Muscle of leg (tissue), 11 donors: ENCODE results near the gene LRRC53. TPM values are rescaled to one million over a fixed set of nuclear protein-coding genes. Genes with fewer than 3 reads are reported as not detected.

Source experiments
- DNase-seq: peaks from one replicate; pipeline ENCODE4 v3.0.0; 2013
- H3K27ac ChIP-seq: one replicate; pipeline ENCODE4 v1.5.1; 2013; ENCODE audit warnings: mild to moderate bottlenecking, low read length, control low read depth
- H3K27me3 ChIP-seq: one replicate; pipeline ENCODE4 v1.6.1; 2013; ENCODE audit warnings: low read length; ENCODE audit not compliant: control insufficient read depth, insufficient read depth
- H3K36me3 ChIP-seq: one replicate; pipeline ENCODE4 v1.6.1; 2013; ENCODE audit warnings: low read length; ENCODE audit not compliant: control insufficient read depth, insufficient read depth
- H3K4me1 ChIP-seq: one replicate; pipeline ENCODE4 v1.6.1; 2013; ENCODE audit warnings: low read length; ENCODE audit not compliant: control insufficient read depth, insufficient read depth
- H3K4me3 ChIP-seq: one replicate; pipeline ENCODE4 v1.5.1; 2013; ENCODE audit warnings: low read length, control low read depth
- H3K9me3 ChIP-seq: replicated peaks from 2 replicates; pipeline ENCODE4 v1.6.1; 2013; ENCODE audit warnings: low read depth, low read length; ENCODE audit not compliant: control insufficient read depth
- WGBS: methylation state at CpG from one replicate; pipeline ENCODE4 v1.1.5; 2013; ENCODE audit warnings: missing lambda C conversion rate; ENCODE audit not compliant: insufficient coverage; 5-methylcytosine and 5-hydroxymethylcytosine counted together
- polyA plus RNA-seq, 8 donors: library from polyadenylated mRNA; unstranded; fragments of 120-200 nt; gene quantifications; one replicate each; pipeline versions ENCODE4 v1.2.1 to v1.2.3, GENCODE V29; 2013; ENCODE audit warnings: inconsistent platforms in 1 of 8, low replicate concordance in 1 of 8; ENCODE audit not compliant: insufficient read length in 8 of 8, insufficient read depth in 1 of 8
- total RNA-seq: library from RNA; stranded (reverse); fragments of 120-200 nt; gene quantifications from one replicate; pipeline ENCODE4 v1.2.4, GENCODE V29; 2013

Gene LRRC53
- total and polyA plus RNA-seq, 9 donors = not detected

DNA sequence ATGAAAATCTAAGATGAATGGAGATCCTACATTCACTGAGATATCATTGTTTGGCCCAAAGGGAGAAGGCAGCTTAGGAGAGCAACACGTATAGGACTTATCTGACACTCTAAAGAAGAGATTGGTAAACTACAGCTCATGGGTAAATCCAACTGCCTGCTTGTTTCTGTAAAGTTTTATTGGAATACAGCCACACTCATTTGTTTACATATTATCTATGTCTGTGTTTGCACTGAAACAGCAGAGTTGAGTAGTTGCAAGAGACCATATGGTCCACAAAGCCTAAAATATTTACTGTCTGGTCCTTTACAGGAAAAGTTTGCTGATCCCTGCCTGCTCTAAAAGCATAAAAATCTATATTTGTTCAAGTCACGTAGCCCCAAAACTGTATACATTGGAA is 14.3 kb upstream of the LRRC53 start:
- DNase-seq = no peak
- H3K4me1 ChIP-seq = no peaks in the 10 kb centered on the region
- 40% methylated on average over 1 of the region's 2 CpGs for WGBS

DNA sequence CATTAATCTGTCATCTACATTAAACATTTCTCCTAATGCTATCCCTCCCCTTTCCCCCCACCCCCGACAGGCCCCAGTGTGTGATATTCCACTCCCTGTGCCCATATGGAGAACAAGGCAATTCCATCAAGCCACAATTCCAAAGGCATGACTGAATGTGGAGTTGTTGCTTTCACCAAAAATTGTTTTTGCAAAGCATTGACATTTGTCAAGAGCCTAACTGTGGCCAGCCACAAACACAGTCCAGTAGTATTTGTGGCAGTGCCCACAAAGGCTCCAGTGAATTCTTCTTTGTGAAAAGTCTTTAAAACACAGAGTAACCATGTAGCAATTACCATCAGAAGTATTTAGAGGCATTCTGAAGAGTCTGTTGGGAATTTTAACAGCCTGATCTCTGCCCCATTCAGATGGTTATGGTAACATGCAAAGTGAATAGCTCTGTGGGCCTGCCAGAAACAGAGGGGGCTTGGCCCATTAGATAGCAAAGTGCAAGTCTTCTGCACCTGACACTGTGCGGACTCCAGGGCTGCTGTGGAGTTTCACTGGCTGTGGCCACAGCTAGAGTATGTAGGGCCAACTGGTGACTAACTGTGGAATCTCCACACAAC is 11.6 kb upstream of the LRRC53 start:
- 40% methylated on average over 1 of the region's 2 CpGs for WGBS
- no peaks in the 10 kb centered on the region for H3K9me3 ChIP-seq
- no peaks in the 10 kb centered on the region for H3K4me1 ChIP-seq
- no peak overlapping the region for H3K4me3 ChIP-seq
- H3K27ac ChIP-seq = no peak overlapping the region
- no peaks in the 10 kb centered on the region for H3K36me3 ChIP-seq
- H3K27me3 ChIP-seq = no peaks in the 10 kb centered on the region
- no peak for DNase-seq

More for the DNA sequence above, 14.3 kb upstream of the LRRC53 start:
- no peaks in the 10 kb centered on the region for H3K27me3 ChIP-seq
- H3K4me3 ChIP-seq = no peak overlapping the region
- H3K9me3 ChIP-seq = no peaks in the 10 kb centered on the region
- no peak overlapping the region for H3K27ac ChIP-seq
- H3K36me3 ChIP-seq = no peaks in the 10 kb centered on the region

DNA sequence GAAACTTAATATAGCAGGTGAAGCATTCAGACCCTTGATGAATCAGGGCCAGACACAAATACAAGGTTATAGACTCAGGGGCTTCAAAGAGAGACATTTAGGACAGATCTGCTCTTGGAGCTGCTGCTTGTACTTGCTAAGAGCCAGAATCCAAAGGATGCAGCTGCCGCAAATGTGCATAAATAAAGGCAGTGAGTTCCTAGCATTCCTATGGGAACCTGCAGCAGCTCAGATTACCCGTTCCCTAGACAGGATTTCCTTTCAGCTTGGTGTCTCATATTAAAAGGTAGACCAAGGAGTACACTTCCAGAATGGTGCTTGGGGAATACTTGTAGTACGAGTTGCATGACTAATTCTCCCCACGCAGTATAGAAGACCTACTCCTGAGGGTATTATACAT is 9.7 kb upstream of the LRRC53 start:
- H3K4me3 ChIP-seq = no peak overlapping the region
- H3K36me3 ChIP-seq = no peaks in the 10 kb centered on the region
- H3K9me3 ChIP-seq = no peaks in the 10 kb centered on the region
- DNase-seq = peak; percentile 21
- no peak overlapping the region for H3K27ac ChIP-seq
- H3K4me1 ChIP-seq = no peaks in the 10 kb centered on the region
- WGBS = 0% methylated on average over 1 of the region's 4 CpGs
- H3K27me3 ChIP-seq = no peaks in the 10 kb centered on the region

DNA sequence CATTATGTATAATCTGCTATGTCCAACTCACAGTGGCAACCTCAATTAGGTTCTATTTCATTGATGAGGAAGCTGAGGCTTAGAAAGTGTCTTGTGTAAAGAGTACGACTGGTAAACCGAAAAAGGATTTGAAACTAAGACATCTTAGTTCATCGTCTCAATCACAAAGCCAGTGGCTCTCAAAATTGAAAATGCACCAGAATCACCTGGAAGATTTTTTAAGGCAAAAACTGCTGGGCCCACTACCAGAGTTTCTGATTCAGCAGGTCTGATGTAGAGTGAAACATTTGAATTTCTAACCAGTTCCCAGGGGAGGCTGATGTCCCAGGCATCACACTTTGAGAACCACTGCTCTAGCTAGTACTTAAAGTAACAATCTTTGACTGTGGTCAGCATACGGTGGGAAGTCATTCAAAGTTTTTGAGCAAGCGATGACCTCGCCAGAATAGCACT is 5.2 kb upstream of the LRRC53 start:
- DNase-seq = no peak
- Histone ChIP-seq H3K4me1 (no peaks in the 10 kb centered on the region), H3K36me3 (no peaks in the 10 kb centered on the region), H3K27me3 (no peaks in the 10 kb centered on the region), H3K9me3 (no peaks in the 10 kb centered on the region), H3K27ac (no peak overlapping the region), H3K4me3 (no peak overlapping the region)
- WGBS = 57% methylated on average over 3 of the region's 6 CpGs

DNA sequence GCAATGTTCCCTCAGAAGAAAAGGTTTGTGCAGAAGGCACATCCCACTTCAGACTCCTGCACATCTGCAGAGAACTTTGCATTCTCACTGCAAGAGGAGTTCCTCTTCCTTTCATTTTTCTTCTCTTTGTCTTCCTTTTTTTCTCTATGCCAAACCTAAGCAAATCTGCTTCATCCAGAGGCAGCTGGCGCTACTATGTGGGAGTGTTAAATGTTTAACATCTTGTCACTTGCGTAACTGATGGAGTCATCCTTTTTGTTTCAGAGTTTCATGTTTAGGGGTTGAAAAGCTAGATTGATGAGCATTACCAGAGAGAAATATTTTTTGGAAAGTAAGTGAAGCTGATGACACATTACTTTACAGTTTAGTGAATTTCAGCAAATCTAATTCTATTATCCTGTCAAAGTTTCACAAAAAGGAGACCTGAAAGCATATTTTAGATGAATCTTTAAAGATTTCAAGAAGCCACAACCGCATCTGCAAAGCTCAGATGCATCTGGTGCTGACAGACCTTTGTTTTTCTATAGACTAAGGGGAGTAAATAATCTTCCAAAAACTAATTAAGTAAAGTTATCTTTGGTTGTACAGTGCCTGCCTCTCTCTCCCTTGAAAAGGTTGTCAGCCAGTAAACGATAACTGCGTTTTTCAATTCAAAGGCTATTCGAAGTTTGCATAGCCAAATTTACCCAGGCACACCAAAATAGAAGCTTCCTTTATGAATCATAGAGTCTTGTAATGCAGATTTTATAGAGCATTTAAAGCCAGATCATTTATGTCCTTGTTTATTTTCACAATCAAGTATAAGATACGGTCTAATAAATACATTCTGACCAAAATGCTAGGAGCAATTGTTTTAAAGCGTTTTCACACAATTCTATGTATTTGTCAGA is 1.2 kb upstream of the LRRC53 start:
- Histone ChIP-seq H3K27me3 (no peaks in the 10 kb centered on the region), H3K4me1 (no peaks in the 10 kb centered on the region), H3K4me3 (no peak overlapping the region), H3K9me3 (no peaks in the 10 kb centered on the region), H3K36me3 (no peaks in the 10 kb centered on the region), H3K27ac (no peak overlapping the region)
- DNase-seq = no peak
- WGBS = no CpG with 5 or more reads among the region's 8 CpGs

DNA sequence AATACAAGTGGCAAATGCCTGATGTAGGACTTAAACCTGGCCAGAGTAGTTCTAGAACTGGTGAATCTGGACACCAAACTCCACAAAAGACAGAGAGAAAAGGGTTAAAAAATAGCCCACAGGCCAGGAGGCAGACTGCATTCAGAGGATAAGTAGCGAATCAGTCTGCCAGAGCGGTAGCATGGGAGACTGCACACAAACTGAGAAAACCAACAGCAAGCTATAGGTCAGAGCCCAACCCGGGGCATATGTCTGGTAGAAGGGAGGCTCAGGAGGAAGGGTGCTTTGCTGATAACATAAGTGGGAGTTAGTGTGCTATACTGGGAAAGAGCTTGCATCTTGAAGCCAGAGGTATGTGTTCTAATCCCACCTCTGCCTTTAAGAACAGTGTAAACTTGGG is 4.0 kb downstream of the LRRC53 start:
- Histone ChIP-seq H3K9me3 (no peaks in the 10 kb centered on the region), H3K36me3 (no peaks in the 10 kb centered on the region), H3K4me1 (no peaks in the 10 kb centered on the region), H3K27me3 (no peaks in the 10 kb centered on the region), H3K4me3 (no peak overlapping the region), H3K27ac (no peak overlapping the region)
- DNase-seq = no peak
- 13% methylated on average over 3 of the region's 3 CpGs for WGBS

DNA sequence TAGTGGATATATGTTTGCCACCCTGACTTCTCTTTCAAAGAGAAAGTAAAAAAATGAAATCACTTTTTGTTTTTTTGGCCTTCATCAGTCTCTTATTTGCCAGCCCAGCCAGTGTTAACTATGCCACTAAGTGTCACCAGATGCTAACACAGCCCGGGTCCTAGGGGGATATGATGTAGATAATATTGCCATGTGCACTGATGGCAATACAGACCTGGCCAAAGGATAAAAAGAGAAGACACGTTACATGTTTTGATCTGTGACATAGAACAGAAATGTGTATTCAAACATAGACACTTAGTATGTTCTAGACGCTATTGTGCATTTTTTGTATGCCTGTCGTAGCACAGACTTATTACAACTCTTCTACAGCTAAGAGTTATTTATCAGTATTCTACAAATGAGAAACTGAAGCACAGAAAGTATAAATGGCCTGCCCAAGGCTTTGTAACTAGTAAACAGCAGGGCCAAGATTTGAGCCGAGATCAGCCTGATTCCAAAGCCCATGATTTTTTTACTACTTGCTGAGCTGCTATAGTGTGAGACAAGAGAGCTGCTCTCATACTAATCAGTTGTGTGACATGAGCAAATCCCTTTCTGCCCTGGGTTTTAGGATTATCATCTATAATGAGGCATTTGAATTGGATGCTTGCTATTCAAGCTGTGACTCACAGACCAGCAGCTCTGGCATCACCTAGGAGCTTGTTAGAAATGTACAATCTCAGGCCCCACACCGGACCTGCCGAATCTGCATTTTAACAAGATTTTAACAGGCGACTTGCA is 6.3 kb downstream of the LRRC53 start:
- Histone ChIP-seq H3K4me3 (no peak overlapping the region), H3K27ac (no peak overlapping the region), H3K9me3 (no peaks in the 10 kb centered on the region), H3K27me3 (no peaks in the 10 kb centered on the region), H3K4me1 (no peaks in the 10 kb centered on the region), H3K36me3 (no peaks in the 10 kb centered on the region)
- no peak for DNase-seq
- WGBS = 40% methylated on average over 1 of the region's 8 CpGs

DNA sequence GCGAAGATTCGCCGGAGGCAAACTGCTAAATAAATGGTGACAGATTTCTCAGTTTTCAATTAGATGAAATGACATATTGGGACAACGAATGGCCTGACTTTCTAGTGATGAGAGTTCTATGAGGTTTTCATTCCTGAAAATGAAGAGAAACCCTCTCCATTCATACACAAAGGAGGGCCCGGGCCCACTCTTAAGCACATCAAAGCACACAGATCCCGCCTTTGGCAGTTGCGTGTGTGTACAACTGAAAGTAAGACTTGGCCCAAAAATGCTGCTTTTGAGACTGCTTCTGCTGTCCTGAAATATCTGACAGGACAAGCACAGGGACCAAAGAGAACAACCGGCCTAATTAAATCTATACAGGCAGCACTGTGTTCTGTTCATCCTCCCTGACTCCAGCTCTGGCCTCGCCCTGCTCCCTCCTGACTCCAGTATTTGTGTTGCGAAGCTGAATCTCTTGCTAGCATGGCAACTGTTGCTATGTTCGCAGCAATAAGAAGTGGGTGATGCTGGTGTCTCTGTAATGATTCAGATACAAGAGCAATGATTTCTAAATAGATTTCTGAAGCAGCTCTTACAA is 7.4 kb downstream of the LRRC53 start:
- Histone ChIP-seq H3K27me3 (no peaks in the 10 kb centered on the region), H3K4me1 (no peaks in the 10 kb centered on the region), H3K4me3 (no peak overlapping the region), H3K36me3 (no peaks in the 10 kb centered on the region), H3K9me3 (no peaks in the 10 kb centered on the region), H3K27ac (no peak overlapping the region)
- DNase-seq = peak; percentile 36
- WGBS = 65% methylated on average over 3 of the region's 11 CpGs

DNA sequence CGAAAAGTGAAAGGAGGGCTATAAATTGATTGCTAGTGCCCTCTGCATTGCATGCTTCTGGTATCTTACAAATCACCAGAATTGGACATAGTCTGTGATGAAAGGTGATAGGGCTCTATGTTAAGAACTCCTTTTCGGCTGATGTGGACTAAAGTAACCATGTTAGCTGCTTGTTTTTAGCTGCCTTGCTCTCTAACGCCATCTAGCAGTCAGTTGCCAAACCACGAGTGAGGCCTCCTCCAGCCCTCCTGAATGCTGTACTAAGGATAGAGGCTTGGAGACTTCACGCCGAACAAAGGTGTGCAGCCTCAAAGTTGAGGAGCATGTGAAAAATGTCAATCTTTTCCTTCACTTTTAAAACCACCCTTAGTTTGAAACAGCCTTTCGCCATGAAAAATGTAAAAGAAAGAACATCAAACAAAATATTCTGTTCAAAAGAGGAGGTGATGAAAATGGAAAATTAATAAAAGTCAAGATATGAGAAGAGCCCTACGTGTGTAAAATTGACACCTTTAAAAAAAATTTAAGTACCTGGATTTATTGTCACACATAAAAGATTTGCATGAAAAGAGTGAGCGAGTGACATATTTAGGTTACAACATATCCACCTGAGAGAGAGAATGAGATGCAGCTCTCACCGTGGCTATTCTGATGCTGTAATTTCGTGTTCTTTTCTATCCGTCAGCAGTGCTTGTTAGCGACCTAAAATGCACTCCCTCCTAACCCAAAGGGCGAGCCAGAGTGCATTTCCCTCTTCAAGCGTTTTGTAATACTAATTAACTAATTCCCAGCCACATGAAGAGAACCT is 8.1 kb downstream of the LRRC53 start:
- Histone ChIP-seq H3K4me1 (no peaks in the 10 kb centered on the region), H3K4me3 (no peak overlapping the region), H3K27me3 (no peaks in the 10 kb centered on the region), H3K27ac (no peak overlapping the region), H3K9me3 (no peaks in the 10 kb centered on the region), H3K36me3 (no peaks in the 10 kb centered on the region)
- peak; percentile 54 for DNase-seq
- WGBS = 53% methylated on average over 5 of the region's 15 CpGs
